Sigmoid colon (tissue), 4 donors: ENCODE measurements around the gene NPBWR2.

Experiments used
- POLR2A ChIP-seq, 2 donors: fragments of 450-650 bp; IDR thresholded peaks; one replicate each; pipeline ENCODE4 v1.6.1; 2016; ENCODE audit warnings: antibody characterized with exemption in 2 of 2, mild to moderate bottlenecking in 2 of 2, moderate library complexity in 2 of 2
- POLR2AphosphoS5 ChIP-seq, 4 donors: sonication (generic); formaldehyde crosslinking; IDR thresholded peaks; one replicate each; pipeline ENCODE4 v1.6.1; 2017; ENCODE audit warnings: antibody characterized with exemption in 4 of 4
- TF ChIP-seq, protein P1 (sequence below), 4 experiments: fragments of 450-650 bp in 3 of 4; fragments of 200-600 bp in 1 of 4; IDR thresholded peaks; one replicate each; pipeline ENCODE4 v1.5.1; 2016 to 2019; ENCODE audit warnings: antibody characterized with exemption in 4 of 4, mild to moderate bottlenecking in 3 of 4, moderate library complexity in 2 of 4

DNA sequence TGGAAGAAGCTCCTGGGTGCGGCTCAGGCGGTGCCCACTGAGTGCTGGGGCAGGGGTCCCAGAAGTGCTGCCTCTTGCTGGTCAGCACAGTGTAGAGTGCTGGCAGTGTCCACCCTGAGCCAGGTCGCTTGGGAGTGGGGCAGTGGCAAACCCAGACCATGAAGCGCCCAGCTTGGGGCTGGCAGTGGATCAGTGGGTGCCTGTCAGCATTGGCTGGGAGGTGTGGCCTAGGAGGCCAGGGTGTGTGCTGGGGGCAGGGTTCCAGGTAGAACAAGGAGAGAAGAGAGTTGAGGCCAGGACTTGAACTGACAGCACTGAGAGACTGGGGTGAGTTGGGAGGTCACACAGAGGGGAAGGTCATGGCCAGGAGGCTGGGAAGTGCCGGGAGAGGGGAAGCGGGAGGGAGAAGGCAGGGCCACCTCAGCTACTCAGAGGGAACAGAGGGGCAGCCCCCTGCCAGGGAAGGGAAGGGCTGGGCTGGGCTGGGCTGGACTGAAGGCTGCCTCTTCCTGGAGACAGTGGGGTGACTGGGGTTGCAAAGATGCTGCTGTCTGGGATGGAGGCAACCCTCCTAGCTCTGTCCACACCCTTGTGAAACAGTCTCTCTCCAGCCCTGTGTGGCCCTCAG is 40.2 kb downstream of the NPBWR2 start:
- TF ChIP-seq, protein P1, sequence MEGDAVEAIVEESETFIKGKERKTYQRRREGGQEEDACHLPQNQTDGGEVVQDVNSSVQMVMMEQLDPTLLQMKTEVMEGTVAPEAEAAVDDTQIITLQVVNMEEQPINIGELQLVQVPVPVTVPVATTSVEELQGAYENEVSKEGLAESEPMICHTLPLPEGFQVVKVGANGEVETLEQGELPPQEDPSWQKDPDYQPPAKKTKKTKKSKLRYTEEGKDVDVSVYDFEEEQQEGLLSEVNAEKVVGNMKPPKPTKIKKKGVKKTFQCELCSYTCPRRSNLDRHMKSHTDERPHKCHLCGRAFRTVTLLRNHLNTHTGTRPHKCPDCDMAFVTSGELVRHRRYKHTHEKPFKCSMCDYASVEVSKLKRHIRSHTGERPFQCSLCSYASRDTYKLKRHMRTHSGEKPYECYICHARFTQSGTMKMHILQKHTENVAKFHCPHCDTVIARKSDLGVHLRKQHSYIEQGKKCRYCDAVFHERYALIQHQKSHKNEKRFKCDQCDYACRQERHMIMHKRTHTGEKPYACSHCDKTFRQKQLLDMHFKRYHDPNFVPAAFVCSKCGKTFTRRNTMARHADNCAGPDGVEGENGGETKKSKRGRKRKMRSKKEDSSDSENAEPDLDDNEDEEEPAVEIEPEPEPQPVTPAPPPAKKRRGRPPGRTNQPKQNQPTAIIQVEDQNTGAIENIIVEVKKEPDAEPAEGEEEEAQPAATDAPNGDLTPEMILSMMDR (IDR thresholded peaks at IDR 0.05): no peak
- no peak for TF ChIP-seq POLR2AphosphoS5 (IDR thresholded peaks at IDR 0.05)
- no peak for TF ChIP-seq POLR2A (IDR thresholded peaks at IDR 0.05)
